Hepatocyte (in vitro differentiated cells): ENCODE data around the gene MRPL38. TPM values are rescaled to one million over a fixed set of nuclear protein-coding genes. Genes with fewer than 3 reads are reported as not detected.

Source experiments
- DNase-seq: peaks from one replicate; pipeline ENCODE4 v3.0.0-alpha.2; 2016; ENCODE audit warnings: low spot score
- H2AFZ ChIP-seq: fragments of 200-600 bp; sonication (generic); 2 replicates; pipeline ENCODE4 v1.6.0; 2016; ENCODE audit warnings: antibody characterized with exemption, mild to moderate bottlenecking
- H3K27ac ChIP-seq: fragments of 200-600 bp; sonication (generic); 2 replicates; pipeline ENCODE4 v1.5.1; 2016; ENCODE audit warnings: mild to moderate bottlenecking
- H3K27me3 ChIP-seq: fragments of 200-600 bp; sonication (generic); 2 replicates; pipeline ENCODE4 v1.6.1; 2016
- H3K36me3 ChIP-seq: fragments of 200-600 bp; sonication (generic); replicated peaks from 2 replicates; pipeline ENCODE4 v1.5.1; 2016; ENCODE audit warnings: low read depth; ENCODE audit not compliant: insufficient read depth
- H3K4me1 ChIP-seq: fragments of 200-600 bp; sonication (generic); 2 replicates; pipeline ENCODE4 v1.5.1; 2016; ENCODE audit warnings: mild to moderate bottlenecking, moderate library complexity; ENCODE audit not compliant: insufficient read depth
- H3K4me2 ChIP-seq: fragments of 200-600 bp; sonication (generic); 2 replicates; pipeline ENCODE4 v1.6.0; 2016
- H3K4me3 ChIP-seq: fragments of 200-600 bp; sonication (generic); 2 replicates; pipeline ENCODE4 v1.5.1; 2016; ENCODE audit warnings: mild to moderate bottlenecking
- H3K79me2 ChIP-seq: fragments of 200-600 bp; sonication (generic); 2 replicates; pipeline ENCODE4 v1.6.0; 2017; ENCODE audit warnings: mild to moderate bottlenecking
- H3K9me2 ChIP-seq: fragments of 200-600 bp; sonication (generic); replicated peaks from 2 replicates; pipeline ENCODE4 v1.6.0; 2017; ENCODE audit warnings: mild to moderate bottlenecking; ENCODE audit not compliant: insufficient read depth
- H3K9me3 ChIP-seq: fragments of 200-600 bp; sonication (generic); 2 replicates; pipeline ENCODE4 v1.5.1; 2016; ENCODE audit warnings: low read depth, mild to moderate bottlenecking
- H4K20me1 ChIP-seq: fragments of 200-600 bp; sonication (generic); 2 replicates; pipeline ENCODE4 v1.6.0; 2016; ENCODE audit warnings: mild to moderate bottlenecking; ENCODE audit not compliant: insufficient read depth, poor library complexity, severe bottlenecking
- CTCF ChIP-seq: fragments of 200-600 bp; sonication (generic); IDR thresholded peaks from 2 replicates; pipeline ENCODE4 v1.5.1; 2016; ENCODE audit warnings: antibody characterized with exemption, mild to moderate bottlenecking; ENCODE audit not compliant: poor library complexity
- EZH2 ChIP-seq: fragments of 200-600 bp; sonication (generic); IDR thresholded peaks from 2 replicates; pipeline ENCODE4 v1.6.1; 2016; ENCODE audit warnings: antibody characterized with exemption, mild to moderate bottlenecking, borderline replicate concordance
- EZH2phosphoT487 ChIP-seq: fragments of 200-600 bp; sonication (generic); IDR thresholded peaks from one replicate; pipeline ENCODE4 v1.6.1; 2018; ENCODE audit warnings: antibody characterized with exemption, mild to moderate bottlenecking, low read depth, moderate library complexity; ENCODE audit not compliant: unreplicated experiment, severe bottlenecking
- WGBS: methylation state at CpG from one replicate; pipeline ENCODE4 v1.1.6; 2016; ENCODE audit warnings: low lambda C conversion rate; ENCODE audit errors: missing lambda C conversion rate; 5-methylcytosine and 5-hydroxymethylcytosine counted together
- polyA plus RNA-seq: library from polyadenylated mRNA; unstranded; fragments of >200 nt; fragmentation: Nextera tagmentation; extraction: Ambion mirVana; gene quantifications from 2 replicates; pipeline ENCODE4 v1.2.1, GENCODE V29; 2016
- total RNA-seq: library from RNA; depleted of rRNA; stranded (reverse); fragments of >200 nt; gene quantifications from 2 replicates; pipeline ENCODE4 v1.2.3, GENCODE V29; 2014

Gene MRPL38
- total and polyA plus RNA-seq, 2 experiments from 2014 or later = 50.2 to 124 TPM

GRCh38 chr17:75915268-75915667, 10.6 kb upstream of the MRPL38 start:
- Histone ChIP-seq H3K27ac (no peak overlapping the region), H3K36me3 (no peaks in the 10 kb centered on the region), H4K20me1 (no peaks in the 10 kb centered on the region), H3K9me3 (no peaks in the 10 kb centered on the region), H2AFZ (no peak overlapping the region), H3K79me2 (no peaks in the 10 kb centered on the region), H3K9me2 (no peaks in the 10 kb centered on the region), H3K4me2 (no peak overlapping the region), H3K4me1 (peaks cover 8% of the 10 kb centered on the region), H3K27me3 (no peaks in the 10 kb centered on the region), H3K4me3 (no peak overlapping the region)
- TF ChIP-seq EZH2phosphoT487 = no peak
- TF ChIP-seq CTCF = no peak
- no peak for TF ChIP-seq EZH2
- WGBS = 89% methylated on average over 8 of the region's 8 CpGs
- DNase-seq = no peak

- no peaks in the 10 kb centered on the region for H3K36me3 ChIP-seq
- WGBS = 96% methylated on average over 33 of the region's 34 CpGs
- H3K27me3 ChIP-seq = no peaks in the 10 kb centered on the region
- no peaks in the 10 kb centered on the region for H4K20me1 ChIP-seq
- no peaks in the 10 kb centered on the region for H3K9me3 ChIP-seq
- TF ChIP-seq EZH2phosphoT487 = no peak
- no peak for TF ChIP-seq CTCF
- TF ChIP-seq EZH2 = no peak
- H3K9me2 ChIP-seq = no peaks in the 10 kb centered on the region
- no peak overlapping the region for H3K4me2 ChIP-seq
- H3K4me1 ChIP-seq = peaks cover 9% of the 10 kb centered on the region
- H3K79me2 ChIP-seq = no peaks in the 10 kb centered on the region
- no peak overlapping the region for H3K27ac ChIP-seq
- DNase-seq = no peak
- no peak overlapping the region for H2AFZ ChIP-seq
- H3K4me3 ChIP-seq = no peak overlapping the region
These were observed 10.1 kb upstream of the MRPL38 start for GRCh38 chr17:75914643-75915267.

GRCh38 chr17:75913537-75914210, 9.0 kb upstream of the MRPL38 start:
- Histone ChIP-seq H4K20me1 (no peaks in the 10 kb centered on the region), H3K4me1 (peaks cover 9% of the 10 kb centered on the region), H3K9me3 (no peaks in the 10 kb centered on the region), H3K27ac (no peak overlapping the region), H3K27me3 (no peaks in the 10 kb centered on the region), H3K79me2 (no peaks in the 10 kb centered on the region), H3K36me3 (no peaks in the 10 kb centered on the region), H2AFZ (no peak overlapping the region), H3K9me2 (no peaks in the 10 kb centered on the region), H3K4me2 (no peak overlapping the region), H3K4me3 (no peak overlapping the region)
- 95% methylated on average over 32 of the region's 32 CpGs for WGBS
- TF ChIP-seq EZH2phosphoT487 (no peak), EZH2 (no peak), CTCF (no peak)
- DNase-seq = no peak
